ENCODE measurements around the gene SLC39A7. TPM values are rescaled to one million over a fixed set of nuclear protein-coding genes. Genes with fewer than 3 reads are reported as not detected.

SLC39A7 gene
- total RNA-seq, 5 donors from 2014 or later (not counting 1 experiment from before 2014, with no cell fraction given), result 19.1 to 44.0 (median 41.3) TPM

- WGBS (ENCODE audit: insufficient coverage), result 67% methylated on average over 1 of the region's 5 CpGs
- ATAC-seq (replicated peaks in 1 of 4), result no peak
- Histone ChIP-seq H3K4me3 (ENCODE audit: control insufficient read depth in 1 of 2, extremely low read depth in 1 of 2, low read length in 1 of 2) (no peak overlapping the region), H3K4me1 (ENCODE audit: control insufficient read depth in 1 of 2, extremely low read depth in 1 of 2, insufficient read depth in 2 of 2, low read length in 2 of 2) (no peaks in the 10 kb centered on the region), H3K27me3 (replicated peaks in 1 of 2; ENCODE audit: control insufficient read depth in 2 of 2, extremely low read depth in 1 of 2, insufficient read depth in 2 of 2, low read length in 1 of 2) (peaks cover 0 to 50% of the 10 kb centered on the region in 2 experiments), H3K36me3 (ENCODE audit: control insufficient read depth in 2 of 2, extremely low read depth in 1 of 2, insufficient read depth in 1 of 2, low read length in 1 of 2) (no peaks in the 10 kb centered on the region), H3K9me3 (no peaks in the 10 kb centered on the region), H3K27ac (ENCODE audit: low read length) (no peak overlapping the region)
- Mint-ChIP-seq H3K4me3 (no peak overlapping the region), H3K27me3 (peaks cover 5 to 9% of the 10 kb centered on the region in 2 donors), H3K36me3 (no peaks in the 10 kb centered on the region), H3K4me1 (peaks cover 0 to 3% (median 0%) of the 10 kb centered on the region in 3 donors), H3K9me3 (no peaks in the 10 kb centered on the region), H3K27ac (no peak overlapping the region)
- DNase-seq, result no peak
- POLR2A ChIA-PET, result no interaction called here
- CTCF ChIA-PET, result interaction anchor here in 1 of 2 donors (0.6 kb wide), 1 partner anchor 96 kb away, joined by 3 read pairs; no protein-coding TSS in a partner anchor
Measured at GRCh38 chr6:33168639-33169038, 32.0 kb upstream of the SLC39A7 start.

- Histone ChIP-seq H3K4me3 (ENCODE audit: control insufficient read depth in 1 of 2, extremely low read depth in 1 of 2, low read length in 1 of 2) (no peak overlapping the region), H3K27ac (ENCODE audit: low read length) (no peak overlapping the region), H3K27me3 (replicated peaks in 1 of 2; ENCODE audit: control insufficient read depth in 2 of 2, extremely low read depth in 1 of 2, insufficient read depth in 2 of 2, low read length in 1 of 2) (peaks cover 0 to 50% of the 10 kb centered on the region in 2 experiments), H3K36me3 (ENCODE audit: control insufficient read depth in 2 of 2, extremely low read depth in 1 of 2, insufficient read depth in 1 of 2, low read length in 1 of 2) (no peaks in the 10 kb centered on the region), H3K9me3 (no peaks in the 10 kb centered on the region), H3K4me1 (ENCODE audit: control insufficient read depth in 1 of 2, extremely low read depth in 1 of 2, insufficient read depth in 2 of 2, low read length in 2 of 2) (no peaks in the 10 kb centered on the region)
- Mint-ChIP-seq H3K27ac (no peak overlapping the region), H3K9me3 (no peaks in the 10 kb centered on the region), H3K36me3 (no peaks in the 10 kb centered on the region), H3K27me3 (no peaks in the 10 kb centered on the region), H3K4me1 (peaks cover 0 to 3% (median 0%) of the 10 kb centered on the region in 3 donors), H3K4me3 (no peak overlapping the region)
- 92% methylated on average over 2 of the region's 10 CpGs for WGBS (ENCODE audit: insufficient coverage)
- DNase-seq (no peak), ATAC-seq (replicated peaks in 1 of 4) (no peak)
- CTCF ChIA-PET, result interaction anchor here in 1 of 2 donors (0.6 kb wide), 1 partner anchor 95 kb away, joined by 3 read pairs; no protein-coding TSS in a partner anchor
- POLR2A ChIA-PET, result no interaction called here
Measured at GRCh38 chr6:33169291-33170175, 31.1 kb upstream of the SLC39A7 start.

GRCh38 chr6:33170176-33171015, 30.3 kb upstream of the SLC39A7 start:
- Histone ChIP-seq H3K27ac (ENCODE audit: low read length) (no peak overlapping the region), H3K4me1 (ENCODE audit: control insufficient read depth in 1 of 2, extremely low read depth in 1 of 2, insufficient read depth in 2 of 2, low read length in 2 of 2) (no peaks in the 10 kb centered on the region), H3K27me3 (replicated peaks in 1 of 2; ENCODE audit: control insufficient read depth in 2 of 2, extremely low read depth in 1 of 2, insufficient read depth in 2 of 2, low read length in 1 of 2) (peaks cover 0 to 57% of the 10 kb centered on the region in 2 experiments), H3K9me3 (no peaks in the 10 kb centered on the region), H3K36me3 (ENCODE audit: control insufficient read depth in 2 of 2, extremely low read depth in 1 of 2, insufficient read depth in 1 of 2, low read length in 1 of 2) (no peaks in the 10 kb centered on the region), H3K4me3 (ENCODE audit: control insufficient read depth in 1 of 2, extremely low read depth in 1 of 2, low read length in 1 of 2) (no peak overlapping the region)
- ATAC-seq (replicated peaks in 1 of 4), result no peak
- ChIA-PET POLR2A (no interaction called here), CTCF (no interaction called here)
- Mint-ChIP-seq H3K36me3 (no peaks in the 10 kb centered on the region), H3K27ac (no peak overlapping the region), H3K4me1 (peaks cover 0 to 3% (median 0%) of the 10 kb centered on the region in 3 donors), H3K9me3 (no peaks in the 10 kb centered on the region), H3K27me3 (peaks cover 0 to 6% of the 10 kb centered on the region in 2 donors), H3K4me3 (no peak overlapping the region)
- 83% methylated on average over 7 of the region's 9 CpGs for WGBS (ENCODE audit: insufficient coverage)
- DNase-seq, result no peak

GRCh38 chr6:33171016-33171879, 29.4 kb upstream of the SLC39A7 start:
- POLR2A ChIA-PET, result no interaction called here
- H3K4me1 Mint-ChIP-seq, result peaks cover 0 to 3% (median 0%) of the 10 kb centered on the region in 3 donors
- no peaks in the 10 kb centered on the region for H3K4me1 ChIP-seq (ENCODE audit: control insufficient read depth in 1 of 2, extremely low read depth in 1 of 2, insufficient read depth in 2 of 2, low read length in 2 of 2)

GRCh38 chr6:33171880-33172687, 28.6 kb upstream of the SLC39A7 start:
- POLR2A ChIA-PET, result no interaction called here
- no peak overlapping the region for H3K4me3 Mint-ChIP-seq
- H3K36me3 Mint-ChIP-seq, result no peaks in the 10 kb centered on the region
- Histone ChIP-seq H3K4me1 (ENCODE audit: control insufficient read depth in 1 of 2, extremely low read depth in 1 of 2, insufficient read depth in 2 of 2, low read length in 2 of 2) (no peaks in the 10 kb centered on the region), H3K4me3 (ENCODE audit: control insufficient read depth in 1 of 2, extremely low read depth in 1 of 2, low read length in 1 of 2) (no peak overlapping the region), H3K27me3 (replicated peaks in 1 of 2; ENCODE audit: control insufficient read depth in 2 of 2, extremely low read depth in 1 of 2, insufficient read depth in 2 of 2, low read length in 1 of 2) (peaks cover 0 to 57% of the 10 kb centered on the region in 2 experiments), H3K36me3 (ENCODE audit: control insufficient read depth in 2 of 2, extremely low read depth in 1 of 2, insufficient read depth in 1 of 2, low read length in 1 of 2) (no peaks in the 10 kb centered on the region), H3K9me3 (no peaks in the 10 kb centered on the region), H3K27ac (ENCODE audit: low read length) (no peak overlapping the region)
- CTCF ChIA-PET, result interaction anchor here in 1 of 2 donors (0.6 kb wide), 1 partner anchor 83 kb away, joined by 6 read pairs; no protein-coding TSS in a partner anchor
- 50% methylated on average over 1 of the region's 8 CpGs for WGBS (ENCODE audit: insufficient coverage)
- H3K27me3 Mint-ChIP-seq, result peaks cover 3 to 17% of the 10 kb centered on the region in 2 donors
- H3K4me1 Mint-ChIP-seq, result peaks cover 0 to 3% (median 0%) of the 10 kb centered on the region in 3 donors
- H3K27ac Mint-ChIP-seq, result no peak overlapping the region
- no peaks in the 10 kb centered on the region for H3K9me3 Mint-ChIP-seq
- DNase-seq (no peak), ATAC-seq (replicated peaks in 1 of 4) (no peak)

More at GRCh38 chr6:33171016-33171879, 29.4 kb upstream of the SLC39A7 start:
- Histone ChIP-seq H3K27me3 (replicated peaks in 1 of 2; ENCODE audit: control insufficient read depth in 2 of 2, extremely low read depth in 1 of 2, insufficient read depth in 2 of 2, low read length in 1 of 2) (peaks cover 0 to 57% of the 10 kb centered on the region in 2 experiments), H3K9me3 (no peaks in the 10 kb centered on the region), H3K4me3 (ENCODE audit: control insufficient read depth in 1 of 2, extremely low read depth in 1 of 2, low read length in 1 of 2) (no peak overlapping the region), H3K27ac (ENCODE audit: low read length) (no peak overlapping the region), H3K36me3 (ENCODE audit: control insufficient read depth in 2 of 2, extremely low read depth in 1 of 2, insufficient read depth in 1 of 2, low read length in 1 of 2) (no peaks in the 10 kb centered on the region)
- CTCF ChIA-PET, result no interaction called here
- no peak overlapping the region for H3K4me3 Mint-ChIP-seq
- H3K9me3 Mint-ChIP-seq, result no peaks in the 10 kb centered on the region
- H3K27me3 Mint-ChIP-seq, result peaks cover 3 to 14% of the 10 kb centered on the region in 2 donors
- no peak overlapping the region for H3K27ac Mint-ChIP-seq
- H3K36me3 Mint-ChIP-seq, result no peaks in the 10 kb centered on the region
- 85% methylated on average over 6 of the region's 11 CpGs for WGBS (ENCODE audit: insufficient coverage)
- no peak for ATAC-seq (replicated peaks in 1 of 4)
- DNase-seq, result no peak
